Measurements from ENCODE around the gene ALLC. TPM values are rescaled to one million over a fixed set of nuclear protein-coding genes. Genes with fewer than 3 reads are reported as not detected.
"Not testable (repeated sequence)": the region's sequence is repeated elsewhere in the genome, so short reads cannot be mapped to it uniquely, and the experiment has no call there.

Gene ALLC
- total RNA-seq (not detected), polyA plus RNA-seq (not detected)
- long read RNA-seq, donor 1 = 0 reads
- long read RNA-seq, donor 2 = 0 reads

GRCh38 chr2:3657881-3658280 is at the start of gene ALLC:
Gene ALLC (plus strand): TSS chr2:3658200. CDS start chr2:3671158, 12,958 bp downstream.
- DNase-seq = no peak
- Histone ChIP-seq H3K36me3 (ENCODE audit: insufficient read depth in 1 of 2, low read depth in 1 of 2) (no peaks in the 10 kb centered on the region), H3K27me3 (ENCODE audit: insufficient read depth in 3 of 3, low read length in 2 of 3) (peaks cover 0 to 4% (median 0%) of the 10 kb centered on the region in 3 donors), H3K4me3 (no peak within 1 kb of the TSS), H3K27ac (no peak within 1 kb of the TSS), H3K9me3 (no peaks in the 10 kb centered on the region), H3K4me1 (no peaks in the 10 kb centered on the region)
- 90 to 94% (median 90%) methylated on average over 7 of the region's 7 CpGs for WGBS, 3 donors
- TF ChIP-seq, protein P1, sequence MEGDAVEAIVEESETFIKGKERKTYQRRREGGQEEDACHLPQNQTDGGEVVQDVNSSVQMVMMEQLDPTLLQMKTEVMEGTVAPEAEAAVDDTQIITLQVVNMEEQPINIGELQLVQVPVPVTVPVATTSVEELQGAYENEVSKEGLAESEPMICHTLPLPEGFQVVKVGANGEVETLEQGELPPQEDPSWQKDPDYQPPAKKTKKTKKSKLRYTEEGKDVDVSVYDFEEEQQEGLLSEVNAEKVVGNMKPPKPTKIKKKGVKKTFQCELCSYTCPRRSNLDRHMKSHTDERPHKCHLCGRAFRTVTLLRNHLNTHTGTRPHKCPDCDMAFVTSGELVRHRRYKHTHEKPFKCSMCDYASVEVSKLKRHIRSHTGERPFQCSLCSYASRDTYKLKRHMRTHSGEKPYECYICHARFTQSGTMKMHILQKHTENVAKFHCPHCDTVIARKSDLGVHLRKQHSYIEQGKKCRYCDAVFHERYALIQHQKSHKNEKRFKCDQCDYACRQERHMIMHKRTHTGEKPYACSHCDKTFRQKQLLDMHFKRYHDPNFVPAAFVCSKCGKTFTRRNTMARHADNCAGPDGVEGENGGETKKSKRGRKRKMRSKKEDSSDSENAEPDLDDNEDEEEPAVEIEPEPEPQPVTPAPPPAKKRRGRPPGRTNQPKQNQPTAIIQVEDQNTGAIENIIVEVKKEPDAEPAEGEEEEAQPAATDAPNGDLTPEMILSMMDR (IDR thresholded peaks at IDR 0.05) = no peak
- ATAC-seq = no peak
- intact Hi-C loops (cut with DNase I) = no loop called here

- no peak overlapping the region for H3K4me3 ChIP-seq
- H3K27me3 ChIP-seq (ENCODE audit: insufficient read depth in 3 of 3, low read length in 2 of 3) = peaks cover 0 to 12% (median 11%) of the 10 kb centered on the region in 3 donors
- no peaks in the 10 kb centered on the region for H3K4me1 ChIP-seq
- WGBS, 3 donors = 68 to 76% (median 70%) methylated on average over 19 of the region's 19 CpGs
- DNase-seq (no peak), ATAC-seq (no peak)
- H3K27ac ChIP-seq = no peak overlapping the region
- H3K36me3 ChIP-seq (ENCODE audit: insufficient read depth in 1 of 2, low read depth in 1 of 2) = no peaks in the 10 kb centered on the region
- TF ChIP-seq, protein P1 (IDR thresholded peaks at IDR 0.05) = no peak
- H3K9me3 ChIP-seq = no peaks in the 10 kb centered on the region
- intact Hi-C loops (cut with DNase I) = no loop called here
Measured at GRCh38 chr2:3608373-3609278, 49.4 kb upstream of the ALLC start.

GRCh38 chr2:3609279-3609673 is 48.7 kb upstream of the ALLC start:
- intact Hi-C loops (cut with DNase I); H3K27ac ChIP-seq; ATAC-seq; H3K4me3 ChIP-seq; H3K36me3 ChIP-seq (ENCODE audit: insufficient read depth in 1 of 2, low read depth in 1 of 2); H3K9me3 ChIP-seq; DNase-seq; H3K4me1 ChIP-seq: not testable (repeated sequence)
- peaks cover 0 to 10% (median 8%) of the 10 kb centered on the region in 3 donors for H3K27me3 ChIP-seq (ENCODE audit: insufficient read depth in 3 of 3, low read length in 2 of 3)
- 74 to 90% (median 85%) methylated on average over 4 of the region's 4 CpGs for WGBS, 3 donors

GRCh38 chr2:3610415-3610814 is 47.6 kb upstream of the ALLC start:
- no peak overlapping the region for H3K27ac ChIP-seq
- ATAC-seq = no peak
- no peaks in the 10 kb centered on the region for H3K9me3 ChIP-seq
- H3K4me1 ChIP-seq = no peaks in the 10 kb centered on the region
- WGBS, 3 donors = 72 to 85% (median 77%) methylated on average over 9 of the region's 9 CpGs
- DNase-seq = no peak
- intact Hi-C loops (cut with DNase I) = no loop called here
- H3K36me3 ChIP-seq (ENCODE audit: insufficient read depth in 1 of 2, low read depth in 1 of 2) = no peaks in the 10 kb centered on the region
- no peak overlapping the region for H3K4me3 ChIP-seq
- H3K27me3 ChIP-seq (ENCODE audit: insufficient read depth in 3 of 3, low read length in 2 of 3) = peaks cover 0 to 9% (median 8%) of the 10 kb centered on the region in 3 donors
- TF ChIP-seq, protein P1 (IDR thresholded peaks at IDR 0.05) = no peak

- no peak for ATAC-seq
- TF ChIP-seq, protein P1 (IDR thresholded peaks at IDR 0.05) = no peak
- intact Hi-C loops (cut with DNase I) = no loop called here
- DNase-seq = peak in 1 of 2 donors; percentile 20
- Histone ChIP-seq H3K36me3 (ENCODE audit: insufficient read depth in 1 of 2, low read depth in 1 of 2) (no peaks in the 10 kb centered on the region), H3K27ac (no peak overlapping the region), H3K9me3 (no peaks in the 10 kb centered on the region), H3K4me1 (no peaks in the 10 kb centered on the region), H3K4me3 (no peak overlapping the region), H3K27me3 (ENCODE audit: insufficient read depth in 3 of 3, low read length in 2 of 3) (peaks cover 0 to 9% (median 8%) of the 10 kb centered on the region in 3 donors)
- 69 to 72% (median 71%) methylated on average over 23 of the region's 23 CpGs for WGBS, 3 donors
Measured at GRCh38 chr2:3610881-3611505, 47.0 kb upstream of the ALLC start.

All from psoas muscle (tissue), 8 donors.